C4-2B (cell line): ENCODE measurements around the gene PTGES3L.
"Not testable (repeated sequence)": the region's sequence is repeated elsewhere in the genome, so short reads cannot be mapped to it uniquely, and the experiment has no call there.

Experiments
- CTCF ChIP-seq: fragments of 450-650 bp; conservative IDR thresholded peaks from 2 replicates; pipeline ENCODE4 v1.5.1; 2017; ENCODE audit warnings: mild to moderate bottlenecking
- ZFX ChIP-seq: fragments of 450-650 bp; IDR thresholded peaks from 2 replicates; pipeline ENCODE4 v1.6.1; 2017

GRCh38 chr17:43000894-43001293 lies 21.0 kb upstream of the PTGES3L start:
- TF ChIP-seq CTCF, ZFX: not testable (repeated sequence)
